ENCODE measurements around the gene HOXB5. TPM values are rescaled to one million over a fixed set of nuclear protein-coding genes. Genes with fewer than 3 reads are reported as not detected.

The HOXB5 gene
- total and polyA plus RNA-seq, 2 experiments from 2014 or later, result 0.27 to 4.4 TPM

DNA sequence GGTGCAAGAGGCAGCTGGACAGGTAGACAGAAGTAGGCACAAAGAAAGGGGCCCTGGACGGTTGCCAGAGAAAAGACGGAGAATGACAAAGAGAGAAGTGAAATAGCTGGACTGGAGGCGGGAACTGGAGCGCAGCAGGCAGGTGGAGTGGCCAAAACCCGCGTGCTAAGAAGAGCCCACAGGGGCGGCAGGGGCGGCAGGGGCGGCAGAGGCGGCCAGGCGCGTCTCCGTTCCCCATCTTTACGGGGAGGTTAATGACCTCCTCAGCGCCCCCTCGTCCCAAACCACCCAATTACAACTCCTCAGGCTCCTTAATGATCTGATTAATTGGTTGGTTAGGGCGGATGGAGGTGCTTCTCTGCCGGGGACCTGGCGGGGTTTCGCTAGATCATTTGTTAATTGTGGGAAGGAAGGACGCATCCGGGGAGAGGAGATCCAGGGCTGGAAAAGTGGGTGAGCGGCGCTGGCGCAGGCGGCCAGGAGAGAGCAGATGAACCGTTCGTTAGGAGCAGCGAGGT lies 48.0 kb upstream of the HOXB5 start:
- Histone ChIP-seq H3K9me2 (replicated peaks; ENCODE audit: insufficient read depth) (no peaks in the 10 kb centered on the region), H3K4me3 (no peak overlapping the region), H3K4me1 (ENCODE audit: insufficient read depth) (no peaks in the 10 kb centered on the region), H3K79me2 (no peaks in the 10 kb centered on the region), H2AFZ (no peak overlapping the region), H3K9me3 (ENCODE audit: low read depth) (no peaks in the 10 kb centered on the region), H3K4me2 (no peak overlapping the region), H3K27ac (no peak overlapping the region), H3K27me3 (peaks cover 100% of the 10 kb centered on the region), H4K20me1 (ENCODE audit: insufficient read depth, poor library complexity, severe bottlenecking) (no peaks in the 10 kb centered on the region), H3K36me3 (replicated peaks; ENCODE audit: insufficient read depth, low read depth) (no peaks in the 10 kb centered on the region)
- TF ChIP-seq EZH2phosphoT487 (IDR thresholded peaks at IDR 0.05; ENCODE audit: low read depth, severe bottlenecking, unreplicated experiment) (no peak), EZH2 (IDR thresholded peaks at IDR 0.05; ENCODE audit: borderline replicate concordance) (no peak)
- TF ChIP-seq, protein P1, sequence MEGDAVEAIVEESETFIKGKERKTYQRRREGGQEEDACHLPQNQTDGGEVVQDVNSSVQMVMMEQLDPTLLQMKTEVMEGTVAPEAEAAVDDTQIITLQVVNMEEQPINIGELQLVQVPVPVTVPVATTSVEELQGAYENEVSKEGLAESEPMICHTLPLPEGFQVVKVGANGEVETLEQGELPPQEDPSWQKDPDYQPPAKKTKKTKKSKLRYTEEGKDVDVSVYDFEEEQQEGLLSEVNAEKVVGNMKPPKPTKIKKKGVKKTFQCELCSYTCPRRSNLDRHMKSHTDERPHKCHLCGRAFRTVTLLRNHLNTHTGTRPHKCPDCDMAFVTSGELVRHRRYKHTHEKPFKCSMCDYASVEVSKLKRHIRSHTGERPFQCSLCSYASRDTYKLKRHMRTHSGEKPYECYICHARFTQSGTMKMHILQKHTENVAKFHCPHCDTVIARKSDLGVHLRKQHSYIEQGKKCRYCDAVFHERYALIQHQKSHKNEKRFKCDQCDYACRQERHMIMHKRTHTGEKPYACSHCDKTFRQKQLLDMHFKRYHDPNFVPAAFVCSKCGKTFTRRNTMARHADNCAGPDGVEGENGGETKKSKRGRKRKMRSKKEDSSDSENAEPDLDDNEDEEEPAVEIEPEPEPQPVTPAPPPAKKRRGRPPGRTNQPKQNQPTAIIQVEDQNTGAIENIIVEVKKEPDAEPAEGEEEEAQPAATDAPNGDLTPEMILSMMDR (IDR thresholded peaks at IDR 0.05; ENCODE audit: poor library complexity), result no peak
- 9% methylated on average over 29 of the region's 29 CpGs for WGBS (ENCODE audit: low lambda C conversion rate, missing lambda C conversion rate)
- DNase-seq (ENCODE audit: low spot score), result no peak

DNA sequence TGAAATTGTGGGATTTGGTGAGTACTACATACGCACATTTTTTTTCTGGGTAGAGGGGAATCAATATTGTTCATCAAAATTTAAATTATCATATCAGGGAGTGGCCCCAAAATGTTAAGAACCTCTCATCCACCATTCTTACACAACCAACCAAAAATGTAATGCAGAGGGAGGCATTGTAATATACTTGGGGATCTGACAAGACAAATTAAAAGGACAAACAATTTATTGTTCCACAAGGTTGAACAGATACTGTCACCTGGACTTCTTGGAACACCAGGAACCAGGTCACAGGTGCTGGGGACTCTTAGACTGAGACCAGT lies 47.2 kb upstream of the HOXB5 start:
- Histone ChIP-seq H3K27me3 (peaks cover 98% of the 10 kb centered on the region), H3K9me2 (replicated peaks; ENCODE audit: insufficient read depth) (no peaks in the 10 kb centered on the region)

GRCh38 chr17:48639982-48640857 lies 46.6 kb upstream of the HOXB5 start:
- Histone ChIP-seq H3K9me2 (replicated peaks; ENCODE audit: insufficient read depth) (no peaks in the 10 kb centered on the region), H3K27ac (no peak overlapping the region), H2AFZ (no peak overlapping the region), H3K36me3 (replicated peaks; ENCODE audit: insufficient read depth, low read depth) (no peaks in the 10 kb centered on the region), H3K4me2 (no peak overlapping the region), H4K20me1 (ENCODE audit: insufficient read depth, poor library complexity, severe bottlenecking) (no peaks in the 10 kb centered on the region), H3K4me1 (ENCODE audit: insufficient read depth) (no peaks in the 10 kb centered on the region), H3K27me3 (peaks cover 98% of the 10 kb centered on the region), H3K9me3 (ENCODE audit: low read depth) (no peaks in the 10 kb centered on the region), H3K79me2 (no peaks in the 10 kb centered on the region), H3K4me3 (no peak overlapping the region)
- 50% methylated on average over 6 of the region's 6 CpGs for WGBS (ENCODE audit: low lambda C conversion rate, missing lambda C conversion rate)
- DNase-seq (ENCODE audit: low spot score), result no peak
- TF ChIP-seq EZH2phosphoT487 (IDR thresholded peaks at IDR 0.05; ENCODE audit: low read depth, severe bottlenecking, unreplicated experiment) (no peak), EZH2 (IDR thresholded peaks at IDR 0.05; ENCODE audit: borderline replicate concordance) (no peak)
- TF ChIP-seq, protein P1 (IDR thresholded peaks at IDR 0.05; ENCODE audit: poor library complexity), result no peak

More for the DNA sequence above, 47.2 kb upstream of the HOXB5 start:
- Histone ChIP-seq H3K4me2 (no peak overlapping the region), H3K36me3 (replicated peaks; ENCODE audit: insufficient read depth, low read depth) (no peaks in the 10 kb centered on the region), H3K9me3 (ENCODE audit: low read depth) (no peaks in the 10 kb centered on the region), H3K79me2 (no peaks in the 10 kb centered on the region), H2AFZ (no peak overlapping the region), H4K20me1 (ENCODE audit: insufficient read depth, poor library complexity, severe bottlenecking) (no peaks in the 10 kb centered on the region), H3K4me1 (ENCODE audit: insufficient read depth) (no peaks in the 10 kb centered on the region), H3K4me3 (no peak overlapping the region), H3K27ac (no peak overlapping the region)
- no peak for DNase-seq (ENCODE audit: low spot score)
- 63% methylated on average over 1 of the region's 1 CpG for WGBS (ENCODE audit: low lambda C conversion rate, missing lambda C conversion rate)
- TF ChIP-seq, protein P1 (IDR thresholded peaks at IDR 0.05; ENCODE audit: poor library complexity), result no peak
- TF ChIP-seq EZH2 (IDR thresholded peaks at IDR 0.05; ENCODE audit: borderline replicate concordance) (no peak), EZH2phosphoT487 (IDR thresholded peaks at IDR 0.05; ENCODE audit: low read depth, severe bottlenecking, unreplicated experiment) (no peak)
